Natural killer cell (primary cell): ENCODE data around the gene RAD21L1. TPM values are rescaled to one million over a fixed set of nuclear protein-coding genes. Genes with fewer than 3 reads are reported as not detected.
"Not testable (repeated sequence)": the region's sequence is repeated elsewhere in the genome, so short reads cannot be mapped to it uniquely, and the experiment has no call there.

Experiments used
- ATAC-seq, 3 donors: fragments of 150-1000 bp in 2 of 3; fragments of 200-7000 bp in 1 of 3; cut with Tn5 transposase; 1 replicate in 1 of 3; 2 replicates in 2 of 3; pipeline ENCODE4 v1.10.0; 2021; ENCODE audit warnings: mild to moderate bottlenecking in 2 of 3, moderate library complexity in 2 of 3
- DNase-seq, 2 donors: peaks; one replicate each; pipeline versions ENCODE4 v3.0.0 to v3.0.0-alpha.2; 2013 to 2021; ENCODE audit warnings: mixed read lengths in 1 of 2
- H3K27ac ChIP-seq: one replicate; pipeline ENCODE4 v1.5.1; 2013; ENCODE audit warnings: mild to moderate bottlenecking, low read length
- H3K27me3 ChIP-seq: one replicate; pipeline ENCODE4 v1.6.1; 2013; ENCODE audit warnings: low read length; ENCODE audit not compliant: control insufficient read depth, insufficient read depth
- H3K36me3 ChIP-seq: one replicate; pipeline ENCODE4 v1.6.1; 2013; ENCODE audit warnings: low read length; ENCODE audit not compliant: control insufficient read depth, insufficient read depth
- H3K4me1 ChIP-seq: one replicate; pipeline ENCODE4 v1.6.1; 2013; ENCODE audit warnings: low read length; ENCODE audit not compliant: control insufficient read depth, insufficient read depth
- H3K4me3 ChIP-seq: one replicate; pipeline ENCODE4 v1.5.1; 2013; ENCODE audit warnings: low read length
- H3K9me3 ChIP-seq: one replicate; pipeline ENCODE4 v1.6.1; 2013; ENCODE audit warnings: low read length; ENCODE audit not compliant: control insufficient read depth, insufficient read depth
- H3K27ac Mint-ChIP-seq, 2 donors: one replicate each; pipeline ENCODE4 v1.8.0; 2022; ENCODE audit warnings: mild to moderate bottlenecking in 2 of 2, mixed read lengths in 2 of 2, moderate library complexity in 1 of 2
- H3K27me3 Mint-ChIP-seq, 2 donors: one replicate each; pipeline ENCODE4 v1.8.0; 2022; ENCODE audit warnings: low read depth in 2 of 2, mixed read lengths in 2 of 2
- H3K36me3 Mint-ChIP-seq: one replicate; pipeline ENCODE4 v1.8.0; 2022; ENCODE audit warnings: mixed read lengths
- H3K4me1 Mint-ChIP-seq, 2 donors: one replicate each; pipeline ENCODE4 v1.8.0; 2022; ENCODE audit warnings: mixed read lengths in 2 of 2
- H3K4me3 Mint-ChIP-seq: one replicate; pipeline ENCODE4 v1.8.0; 2022; ENCODE audit warnings: mild to moderate bottlenecking, moderate library complexity, mixed read lengths
- H3K9me3 Mint-ChIP-seq, 2 donors: one replicate each; pipeline ENCODE4 v1.8.0; 2022; ENCODE audit warnings: mixed read lengths in 2 of 2
- CTCF ChIP-seq: fragments of 200-600 bp; IDR thresholded peaks from one replicate; pipeline ENCODE4 v1.8.0; 2022; ENCODE audit warnings: antibody characterized with exemption
- WGBS: methylation state at CpG from one replicate; pipeline ENCODE4 v1.1.7; 2013; ENCODE audit warnings: missing lambda C conversion rate; ENCODE audit not compliant: insufficient coverage; 5-methylcytosine and 5-hydroxymethylcytosine counted together
- intact Hi-C: fragments of 100-400 bp; cut with micrococcal nuclease; formaldehyde crosslinking; loops from one replicate; pipeline ENCODE4 v1.14.2; 2022
- total RNA-seq, 4 donors: library from RNA; stranded (reverse); fragments of 120-200 nt in 1 of 4; gene quantifications; one replicate each; pipeline versions ENCODE4 v1.2.3 to v1.2.4, GENCODE V29; 2013 to 2022

The RAD21L1 gene
- total RNA-seq, 3 donors from 2014 or later (not counting 1 experiment from before 2014, with no cell fraction given) = not detected

- Mint-ChIP-seq H3K27ac (no peak overlapping the region), H3K4me3 (no peak overlapping the region), H3K9me3 (no peaks in the 10 kb centered on the region), H3K27me3 (peaks cover 35 to 41% of the 10 kb centered on the region in 2 donors), H3K4me1 (peaks cover 5 to 8% of the 10 kb centered on the region in 2 donors), H3K36me3 (no peaks in the 10 kb centered on the region)
- H3K36me3 ChIP-seq = no peaks in the 10 kb centered on the region
- no peaks in the 10 kb centered on the region for H3K9me3 ChIP-seq
- no peaks in the 10 kb centered on the region for H3K27me3 ChIP-seq
- H3K4me3 ChIP-seq = no peak overlapping the region
- no peak overlapping the region for H3K27ac ChIP-seq
- no peak for DNase-seq
- peaks cover 4% of the 10 kb centered on the region for H3K4me1 ChIP-seq
- TF ChIP-seq CTCF = no peak
- ATAC-seq = no peak
- 87% methylated on average over 4 of the region's 4 CpGs for WGBS
- intact Hi-C loops = loop anchor here (10.0 kb wide), 1 partner anchor 110 kb away; no protein-coding TSS in a partner anchor
Measured at GRCh38 chr20:1214838-1215261, 11.0 kb upstream of the RAD21L1 start.

- no peak for ATAC-seq
- Mint-ChIP-seq H3K27me3 (peaks cover 34 to 35% of the 10 kb centered on the region in 2 donors), H3K4me1 (peaks cover 5 to 8% of the 10 kb centered on the region in 2 donors), H3K36me3 (no peaks in the 10 kb centered on the region), H3K4me3 (no peak overlapping the region), H3K9me3 (no peaks in the 10 kb centered on the region), H3K27ac (no peak overlapping the region)
- no peaks in the 10 kb centered on the region for H3K27me3 ChIP-seq
- TF ChIP-seq CTCF = no peak
- intact Hi-C loops = loop anchor here (10.0 kb wide), 1 partner anchor 111 kb away; no protein-coding TSS in a partner anchor
- no peaks in the 10 kb centered on the region for H3K36me3 ChIP-seq
- H3K9me3 ChIP-seq = no peaks in the 10 kb centered on the region
- H3K4me3 ChIP-seq = no peak overlapping the region
- DNase-seq = peak in 1 of 2 donors; percentile 50
- no peak overlapping the region for H3K27ac ChIP-seq
- H3K4me1 ChIP-seq = peaks cover 4% of the 10 kb centered on the region
- 54% methylated on average over 7 of the region's 11 CpGs for WGBS
Measured at GRCh38 chr20:1215386-1216170, 10.3 kb upstream of the RAD21L1 start.

GRCh38 chr20:1216527-1217427, 9.1 kb upstream of the RAD21L1 start:
- not testable (repeated sequence) for H3K4me1 ChIP-seq, H3K36me3 Mint-ChIP-seq, DNase-seq, H3K4me3 Mint-ChIP-seq, H3K9me3 Mint-ChIP-seq, H3K27ac Mint-ChIP-seq, H3K4me1 Mint-ChIP-seq, ATAC-seq, H3K27me3 ChIP-seq, H3K9me3 ChIP-seq, H3K27ac ChIP-seq, H3K36me3 ChIP-seq, H3K4me3 ChIP-seq
- intact Hi-C loops = loop anchor here (10.0 kb wide), 1 partner anchor 112 kb away; no protein-coding TSS in a partner anchor
- peaks cover 33 to 35% of the 10 kb centered on the region in 2 donors for H3K27me3 Mint-ChIP-seq
- WGBS = 84% methylated on average over 19 of the region's 19 CpGs

GRCh38 chr20:1222750-1223149, 3.1 kb upstream of the RAD21L1 start:
- H3K4me3 ChIP-seq, H3K36me3 ChIP-seq, ATAC-seq, H3K27ac Mint-ChIP-seq, intact Hi-C loops, DNase-seq, H3K36me3 Mint-ChIP-seq, H3K9me3 ChIP-seq, H3K27me3 ChIP-seq, H3K9me3 Mint-ChIP-seq, H3K27ac ChIP-seq: not testable (repeated sequence)
- WGBS = 94% methylated on average over 2 of the region's 4 CpGs
- peaks cover 18% of the 10 kb centered on the region for H3K4me1 ChIP-seq
- peaks cover 9 to 12% of the 10 kb centered on the region in 2 donors for H3K4me1 Mint-ChIP-seq
- peaks cover 10 to 20% of the 10 kb centered on the region in 2 donors for H3K27me3 Mint-ChIP-seq
- peak overlapping the region; percentile 22 for H3K4me3 Mint-ChIP-seq
